T-helper 1 cell treated with Interleukin-12 subunit alpha and Interleukin-12 subunit beta and Interleukin-4 antibody, amounts not matched to agents 30 μg/mL and 1 μg/mL, for 36 hours (primary cell): ENCODE data around the gene CALML5.

Experiments
- H3K27ac Mint-ChIP-seq: one replicate; pipeline ENCODE4 v1.8.0; 2021; ENCODE audit warnings: mild to moderate bottlenecking, mixed read lengths
- H3K27me3 Mint-ChIP-seq: one replicate; pipeline ENCODE4 v1.8.0; 2021; ENCODE audit warnings: low read depth, mixed read lengths
- H3K36me3 Mint-ChIP-seq: one replicate; pipeline ENCODE4 v1.8.0; 2021; ENCODE audit warnings: low read depth, mixed read lengths
- H3K4me1 Mint-ChIP-seq: one replicate; pipeline ENCODE4 v1.8.0; 2021; ENCODE audit warnings: low read depth, mixed read lengths
- H3K4me3 Mint-ChIP-seq: one replicate; pipeline ENCODE4 v1.8.0; 2021; ENCODE audit warnings: mild to moderate bottlenecking, moderate library complexity, mixed read lengths
- H3K9me3 Mint-ChIP-seq: one replicate; pipeline ENCODE4 v1.8.0; 2021; ENCODE audit warnings: mixed read lengths

CALML5 gene, protein sequence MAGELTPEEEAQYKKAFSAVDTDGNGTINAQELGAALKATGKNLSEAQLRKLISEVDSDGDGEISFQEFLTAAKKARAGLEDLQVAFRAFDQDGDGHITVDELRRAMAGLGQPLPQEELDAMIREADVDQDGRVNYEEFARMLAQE

DNA sequence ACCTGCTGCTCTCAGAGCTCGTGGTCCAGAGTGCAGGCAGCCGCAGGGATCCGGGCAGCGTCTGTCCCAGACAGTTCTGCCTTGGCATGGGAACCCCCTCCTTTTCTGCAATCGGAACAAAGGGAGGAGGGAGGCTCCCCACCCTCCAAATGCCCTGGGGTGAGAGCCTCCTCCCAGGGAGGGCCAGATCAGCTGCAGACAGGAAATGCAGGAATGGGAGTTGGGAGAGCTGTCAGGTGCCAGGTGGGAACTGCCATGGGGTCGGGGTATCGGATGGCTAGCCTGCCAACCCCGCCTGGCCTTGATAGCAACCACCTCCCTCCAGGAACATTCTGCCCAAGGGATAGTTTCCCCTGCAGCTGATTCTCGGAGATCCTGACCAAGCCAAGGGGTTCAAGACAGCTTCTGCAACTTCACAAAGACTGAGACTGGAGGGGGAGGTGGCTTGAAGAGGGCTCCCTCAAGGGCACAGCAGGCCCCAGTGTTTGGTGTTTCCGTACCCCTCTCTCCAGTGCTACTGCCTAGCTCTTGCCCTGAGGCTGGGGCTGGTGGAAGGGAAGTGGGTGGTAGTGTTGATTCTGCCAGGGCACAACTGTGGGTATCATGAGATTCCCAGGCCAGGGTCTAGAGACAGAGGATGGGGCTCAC is at the start of gene CALML5:
CALML5 (minus strand) TSS at position 78 of the 648 bp plus-strand sequence. CDS start 132 bp downstream, outside the sequence.
- H3K9me3 Mint-ChIP-seq: no peaks in the 10 kb centered on the region
- H3K27ac Mint-ChIP-seq: no peak within 1 kb of the TSS
- H3K36me3 Mint-ChIP-seq: no peaks in the 10 kb centered on the region
- H3K4me1 Mint-ChIP-seq: no peaks in the 10 kb centered on the region
- H3K27me3 Mint-ChIP-seq: peaks cover 16% of the 10 kb centered on the region
- H3K4me3 Mint-ChIP-seq: no peak within 1 kb of the TSS

DNA sequence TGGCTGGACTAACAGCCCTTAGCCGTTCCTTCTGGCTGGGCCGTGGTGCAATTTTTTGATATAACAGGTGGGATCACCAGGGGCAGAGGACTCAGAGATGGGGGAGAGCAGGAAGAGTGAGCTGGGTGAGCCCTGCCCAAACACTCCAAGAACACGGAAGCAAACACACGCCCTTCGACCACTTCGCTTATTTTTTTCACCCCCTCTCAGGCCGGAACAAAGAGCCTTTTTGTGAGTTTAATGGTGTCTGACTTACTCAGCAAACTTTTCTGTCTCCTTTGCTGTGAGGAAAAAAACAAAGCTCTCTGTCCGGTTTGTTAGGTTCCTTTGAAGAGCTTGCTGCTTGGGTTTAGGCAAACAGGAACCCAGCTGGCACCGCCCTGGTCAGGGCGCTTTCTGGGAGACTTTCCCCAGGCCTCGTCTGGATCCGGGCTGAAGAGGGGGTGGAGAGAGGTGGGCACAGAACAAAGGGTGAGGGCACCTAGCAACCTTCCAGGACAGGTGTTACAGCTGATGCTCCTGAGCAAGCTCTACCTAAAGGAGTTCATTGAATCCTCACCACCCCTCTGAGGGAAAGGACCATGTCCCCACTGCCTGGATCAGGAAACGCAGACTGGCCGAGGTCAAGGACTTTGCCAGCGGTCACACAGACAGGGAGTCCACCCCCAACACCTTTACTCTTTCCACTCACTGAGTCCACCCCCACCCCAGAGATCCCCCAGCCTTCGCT is 48.7 kb upstream of the CALML5 start:
- Mint-ChIP-seq H3K27ac (no peak overlapping the region), H3K27me3 (peaks cover 16% of the 10 kb centered on the region), H3K4me1 (peaks cover 20% of the 10 kb centered on the region), H3K4me3 (no peak overlapping the region), H3K9me3 (peaks cover 4% of the 10 kb centered on the region), H3K36me3 (no peaks in the 10 kb centered on the region)

DNA sequence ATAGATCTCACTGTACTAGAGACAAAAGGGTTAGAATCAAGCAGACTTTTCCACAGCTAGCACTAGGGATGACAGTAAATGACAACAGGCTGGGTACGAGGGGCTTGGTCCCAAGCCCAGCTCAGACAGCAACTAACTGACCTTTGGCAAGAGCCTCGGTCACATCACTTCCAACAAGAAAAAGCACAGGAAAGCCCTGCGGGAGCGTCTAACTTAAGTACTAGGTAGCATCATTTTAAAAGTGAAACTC is 48.2 kb upstream of the CALML5 start:
- Mint-ChIP-seq H3K36me3 (no peaks in the 10 kb centered on the region), H3K27me3 (peaks cover 14% of the 10 kb centered on the region), H3K9me3 (peaks cover 4% of the 10 kb centered on the region), H3K4me3 (no peak overlapping the region), H3K4me1 (peaks cover 16% of the 10 kb centered on the region), H3K27ac (no peak overlapping the region)

DNA sequence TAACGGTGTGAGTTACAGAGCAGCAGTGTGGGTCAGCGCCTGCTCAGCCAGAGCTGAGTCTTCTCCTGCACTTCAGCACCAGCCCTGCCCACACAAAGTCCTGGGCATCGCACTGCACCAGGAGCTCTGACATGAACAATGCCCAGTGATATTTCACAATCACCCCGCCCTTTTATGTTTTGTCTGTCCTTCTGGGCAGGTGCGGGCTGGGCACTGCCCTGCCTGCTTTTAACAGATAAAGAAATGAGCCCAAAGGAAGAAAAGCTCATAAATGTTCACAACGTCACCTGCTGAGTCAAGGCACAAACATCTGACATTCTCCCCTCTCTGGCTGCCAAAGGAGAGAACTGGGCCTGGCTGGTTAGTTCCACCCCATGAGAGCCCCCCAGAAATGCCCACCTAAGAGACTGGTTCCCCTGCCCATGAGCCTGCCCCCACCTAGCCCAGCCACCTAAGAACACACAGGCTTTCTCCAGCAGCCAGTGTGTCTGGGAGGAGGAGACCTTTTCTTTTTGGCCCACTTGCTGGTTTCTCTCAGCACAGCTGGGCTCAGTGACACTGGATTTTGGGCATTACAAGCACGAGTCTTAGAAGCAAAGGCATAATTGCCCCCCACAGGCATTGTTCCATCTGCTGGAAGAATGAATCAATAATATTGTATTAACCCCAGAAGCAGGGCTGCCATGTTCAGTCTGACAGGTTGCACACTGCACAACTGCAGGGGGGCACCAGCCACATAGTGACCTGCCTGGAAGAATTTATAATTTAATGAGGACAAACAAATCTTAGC is 47.7 kb upstream of the CALML5 start:
- no peak overlapping the region for H3K4me3 Mint-ChIP-seq
- H3K27ac Mint-ChIP-seq: no peak overlapping the region
- peaks cover 14% of the 10 kb centered on the region for H3K27me3 Mint-ChIP-seq
- H3K9me3 Mint-ChIP-seq: peaks cover 8% of the 10 kb centered on the region
- H3K36me3 Mint-ChIP-seq: no peaks in the 10 kb centered on the region
- H3K4me1 Mint-ChIP-seq: peaks cover 11% of the 10 kb centered on the region

DNA sequence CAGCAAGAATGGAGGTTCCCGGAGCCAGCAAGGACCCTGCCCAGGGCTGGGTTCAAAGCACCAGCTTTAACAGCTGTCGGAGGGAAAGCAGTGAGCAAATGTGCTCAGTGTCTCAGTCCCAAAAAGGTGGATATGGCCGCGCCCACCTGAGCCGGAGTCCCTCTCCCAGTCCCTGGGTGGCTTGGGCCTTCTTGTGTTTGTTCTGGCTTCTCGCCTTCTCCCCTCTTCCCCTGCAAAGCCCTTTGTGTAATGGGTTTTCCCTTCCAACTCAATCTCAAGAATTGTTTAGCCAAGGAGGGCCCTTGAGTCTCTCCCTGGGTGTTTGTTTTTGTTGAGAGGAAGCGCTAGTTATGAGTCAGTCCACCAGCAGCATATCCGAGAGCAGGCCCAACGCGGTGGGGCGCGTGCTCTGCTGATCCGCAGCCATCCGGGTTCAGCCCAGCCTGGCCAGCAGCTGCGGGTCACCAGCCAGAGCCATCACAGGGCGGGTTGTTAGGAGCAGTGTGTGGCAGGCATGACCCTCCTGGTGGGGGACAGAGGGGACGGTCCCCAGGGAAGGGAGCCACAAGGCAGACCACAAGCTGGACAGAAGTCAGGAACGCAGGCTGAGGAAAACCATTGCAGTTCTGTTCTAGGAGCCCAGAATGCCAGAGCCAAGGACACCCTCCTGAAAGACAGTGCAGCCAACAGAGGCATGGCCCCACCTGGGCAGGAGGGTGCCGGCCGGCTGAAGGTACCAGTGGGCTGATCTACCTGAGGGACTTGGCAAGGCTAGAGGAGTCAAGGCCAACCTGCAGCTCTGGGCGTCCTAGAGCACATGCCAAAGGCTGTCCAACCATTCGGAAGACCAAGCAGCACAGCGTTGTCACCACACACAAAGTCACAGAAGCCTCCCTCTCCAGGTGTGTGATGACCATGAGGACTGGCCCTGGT is 46.7 kb upstream of the CALML5 start:
- Mint-ChIP-seq H3K4me1 (peaks cover 2% of the 10 kb centered on the region), H3K27me3 (peaks cover 14% of the 10 kb centered on the region)

DNA sequence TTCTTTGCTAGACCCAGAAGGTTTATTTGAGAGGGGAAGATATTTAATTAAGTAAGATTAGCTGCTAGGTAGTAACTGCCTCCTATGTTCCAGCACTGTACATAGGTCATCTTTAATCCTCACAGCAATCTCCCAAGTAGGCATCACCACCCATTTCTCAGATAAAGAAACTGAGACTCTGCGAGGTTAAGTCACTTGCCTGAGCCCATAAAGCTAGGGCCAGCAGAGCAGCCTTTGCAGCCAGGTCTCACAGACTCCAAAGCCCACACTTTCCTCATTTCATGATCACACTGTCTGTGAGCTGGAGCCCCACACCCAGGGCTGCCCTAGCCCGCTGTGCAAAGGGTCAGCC is 46.0 kb upstream of the CALML5 start:
- peaks cover 17% of the 10 kb centered on the region for H3K9me3 Mint-ChIP-seq
- peaks cover 14% of the 10 kb centered on the region for H3K27me3 Mint-ChIP-seq
- H3K4me3 Mint-ChIP-seq: no peak overlapping the region
- peaks cover 2% of the 10 kb centered on the region for H3K36me3 Mint-ChIP-seq
- no peaks in the 10 kb centered on the region for H3K4me1 Mint-ChIP-seq
- H3K27ac Mint-ChIP-seq: no peak overlapping the region

More for the DNA sequence above, 46.7 kb upstream of the CALML5 start:
- H3K36me3 Mint-ChIP-seq: peaks cover 2% of the 10 kb centered on the region
- no peak overlapping the region for H3K4me3 Mint-ChIP-seq
- H3K27ac Mint-ChIP-seq: no peak overlapping the region
- peaks cover 13% of the 10 kb centered on the region for H3K9me3 Mint-ChIP-seq

DNA sequence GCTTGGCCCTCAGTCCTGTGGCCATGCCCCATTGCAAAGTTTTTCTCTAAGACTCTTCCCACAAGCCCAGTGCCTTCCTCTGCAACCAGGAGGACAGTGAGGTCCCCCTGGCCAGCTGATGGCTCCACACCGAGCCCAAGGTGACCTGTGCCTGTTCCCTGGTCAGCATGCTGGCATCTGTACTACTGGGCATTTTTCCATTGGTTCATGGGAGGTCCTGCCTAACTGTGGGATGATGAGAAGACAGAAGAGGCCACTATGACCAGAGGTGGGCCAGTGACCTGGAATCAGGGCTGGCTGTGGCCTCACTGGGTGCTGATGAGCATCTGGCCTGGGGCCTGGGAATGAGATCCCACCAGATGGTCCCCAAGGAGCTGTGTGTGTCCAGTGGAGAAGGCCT is 45.6 kb upstream of the CALML5 start:
- Mint-ChIP-seq H3K4me1 (no peaks in the 10 kb centered on the region), H3K36me3 (peaks cover 2% of the 10 kb centered on the region), H3K4me3 (no peak overlapping the region), H3K27me3 (peaks cover 14% of the 10 kb centered on the region), H3K9me3 (peaks cover 18% of the 10 kb centered on the region), H3K27ac (no peak overlapping the region)

DNA sequence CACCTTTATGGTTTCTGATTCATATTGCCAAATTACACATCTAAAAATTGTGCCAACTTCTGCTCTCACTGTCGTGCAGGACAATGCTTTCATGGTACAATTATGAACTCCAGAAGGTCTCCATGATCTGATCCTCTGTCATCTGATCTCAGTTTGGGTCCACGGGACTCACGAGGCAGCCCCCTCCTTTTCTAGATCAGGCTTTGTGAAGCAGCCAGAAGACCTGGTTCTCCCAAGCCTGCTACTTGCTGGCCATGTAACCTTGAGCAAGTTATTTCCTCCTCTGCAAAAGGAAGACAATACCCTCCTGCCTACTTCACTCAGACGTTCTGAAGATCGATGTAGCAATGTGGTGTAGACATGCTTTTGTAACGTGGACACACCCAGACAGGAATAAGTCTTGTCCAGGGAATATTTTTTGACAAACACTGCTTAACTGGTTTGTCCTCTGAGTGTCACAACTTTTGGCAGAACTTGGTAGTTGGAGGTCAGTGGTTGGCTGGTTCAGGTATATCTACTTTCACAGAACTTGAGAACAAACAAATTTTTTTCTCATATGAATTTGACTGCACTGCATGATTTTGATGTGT is 44.9 kb upstream of the CALML5 start:
- Mint-ChIP-seq H3K27me3 (peaks cover 14% of the 10 kb centered on the region), H3K4me3 (no peak overlapping the region), H3K9me3 (peaks cover 18% of the 10 kb centered on the region), H3K4me1 (no peaks in the 10 kb centered on the region), H3K36me3 (peaks cover 2% of the 10 kb centered on the region), H3K27ac (no peak overlapping the region)

DNA sequence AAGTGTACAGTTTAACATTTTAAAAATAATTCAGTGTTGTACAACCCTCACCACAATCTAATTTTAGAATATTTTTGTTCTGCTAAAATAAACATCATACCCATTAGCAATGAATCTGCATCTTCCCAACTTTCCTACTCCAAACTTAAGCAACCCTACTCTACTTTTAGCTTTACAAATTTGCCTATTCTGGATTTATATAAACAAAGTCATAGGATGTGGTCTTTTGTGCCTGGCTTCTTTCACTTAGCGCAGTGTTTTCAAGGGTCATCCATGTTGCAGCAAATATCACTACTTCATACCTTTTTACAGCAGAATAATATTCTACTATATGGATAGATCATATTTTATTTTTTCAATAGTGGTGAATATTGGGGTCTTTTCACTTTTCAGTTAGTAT is 44.3 kb upstream of the CALML5 start:
- H3K9me3 Mint-ChIP-seq: peaks cover 18% of the 10 kb centered on the region
- H3K27me3 Mint-ChIP-seq: peaks cover 14% of the 10 kb centered on the region
- no peak overlapping the region for H3K4me3 Mint-ChIP-seq
- no peaks in the 10 kb centered on the region for H3K4me1 Mint-ChIP-seq
- H3K36me3 Mint-ChIP-seq: peaks cover 2% of the 10 kb centered on the region
- no peak overlapping the region for H3K27ac Mint-ChIP-seq

DNA sequence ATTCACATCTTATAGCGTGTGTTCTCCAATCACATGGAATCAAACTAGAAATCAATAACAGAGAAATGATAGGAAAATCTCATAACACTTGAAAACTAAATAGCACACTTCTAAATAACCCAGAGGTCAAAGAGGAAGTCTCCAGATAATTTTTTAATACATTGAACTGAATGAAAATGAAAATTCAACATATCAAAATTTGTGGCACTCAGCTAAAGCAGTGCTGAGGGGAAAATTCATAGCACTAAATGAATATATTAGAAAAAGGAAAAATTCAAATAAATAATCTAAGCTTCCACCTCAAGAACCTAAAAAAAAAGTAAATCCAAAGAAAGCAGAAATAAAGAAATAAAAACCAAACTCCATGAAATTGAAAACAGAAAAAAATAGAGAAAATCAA is 42.7 kb upstream of the CALML5 start:
- Mint-ChIP-seq H3K27me3 (peaks cover 14% of the 10 kb centered on the region), H3K4me3 (no peak overlapping the region), H3K36me3 (peaks cover 2% of the 10 kb centered on the region), H3K27ac (no peak overlapping the region), H3K9me3 (peaks cover 18% of the 10 kb centered on the region), H3K4me1 (no peaks in the 10 kb centered on the region)

DNA sequence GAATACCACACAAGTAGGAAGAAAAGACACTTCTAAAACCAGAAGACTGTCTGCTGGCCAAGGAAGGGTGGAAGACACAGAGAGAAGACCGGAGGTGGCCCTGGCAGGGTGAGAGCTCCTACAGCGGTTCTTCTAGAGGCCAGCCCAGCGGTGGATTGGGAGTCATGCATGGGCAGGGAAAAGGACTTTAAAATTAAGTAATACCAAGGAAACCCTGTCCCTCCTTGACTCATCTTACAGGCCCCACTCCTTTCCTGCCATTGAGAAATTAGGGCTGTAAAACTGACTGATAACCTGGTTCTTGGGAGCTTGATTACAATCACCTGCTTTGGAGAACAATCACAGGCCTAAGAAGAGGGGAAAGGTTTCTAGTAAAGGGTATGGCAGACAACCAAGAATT is 41.5 kb upstream of the CALML5 start:
- Mint-ChIP-seq H3K4me1 (no peaks in the 10 kb centered on the region), H3K4me3 (no peak overlapping the region), H3K27ac (no peak overlapping the region), H3K9me3 (peaks cover 18% of the 10 kb centered on the region), H3K27me3 (peaks cover 14% of the 10 kb centered on the region), H3K36me3 (peaks cover 2% of the 10 kb centered on the region)

DNA sequence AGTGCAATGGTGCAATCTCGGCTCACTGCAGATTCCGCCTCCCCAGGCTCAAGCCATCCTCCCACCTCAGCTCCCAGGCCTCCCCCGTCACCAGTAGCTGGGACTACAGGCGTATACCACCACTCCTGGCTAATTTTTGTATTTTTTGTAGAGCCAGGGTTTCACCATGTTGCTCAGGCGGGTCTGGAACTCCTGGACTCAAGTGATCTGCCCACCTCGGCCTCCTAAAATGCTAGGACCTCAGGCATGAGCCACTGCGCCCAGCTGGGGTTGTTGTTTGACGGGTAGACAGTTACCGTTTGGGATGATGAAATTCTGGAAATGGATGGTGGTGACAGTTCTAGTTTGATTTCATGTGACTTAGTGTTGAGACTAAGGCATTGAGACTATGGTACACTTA is 40.7 kb upstream of the CALML5 start:
- peaks cover 2% of the 10 kb centered on the region for H3K36me3 Mint-ChIP-seq
- no peaks in the 10 kb centered on the region for H3K4me1 Mint-ChIP-seq
- no peak overlapping the region for H3K4me3 Mint-ChIP-seq
- H3K27me3 Mint-ChIP-seq: peaks cover 12% of the 10 kb centered on the region
- H3K9me3 Mint-ChIP-seq: peaks cover 18% of the 10 kb centered on the region
- no peak overlapping the region for H3K27ac Mint-ChIP-seq

DNA sequence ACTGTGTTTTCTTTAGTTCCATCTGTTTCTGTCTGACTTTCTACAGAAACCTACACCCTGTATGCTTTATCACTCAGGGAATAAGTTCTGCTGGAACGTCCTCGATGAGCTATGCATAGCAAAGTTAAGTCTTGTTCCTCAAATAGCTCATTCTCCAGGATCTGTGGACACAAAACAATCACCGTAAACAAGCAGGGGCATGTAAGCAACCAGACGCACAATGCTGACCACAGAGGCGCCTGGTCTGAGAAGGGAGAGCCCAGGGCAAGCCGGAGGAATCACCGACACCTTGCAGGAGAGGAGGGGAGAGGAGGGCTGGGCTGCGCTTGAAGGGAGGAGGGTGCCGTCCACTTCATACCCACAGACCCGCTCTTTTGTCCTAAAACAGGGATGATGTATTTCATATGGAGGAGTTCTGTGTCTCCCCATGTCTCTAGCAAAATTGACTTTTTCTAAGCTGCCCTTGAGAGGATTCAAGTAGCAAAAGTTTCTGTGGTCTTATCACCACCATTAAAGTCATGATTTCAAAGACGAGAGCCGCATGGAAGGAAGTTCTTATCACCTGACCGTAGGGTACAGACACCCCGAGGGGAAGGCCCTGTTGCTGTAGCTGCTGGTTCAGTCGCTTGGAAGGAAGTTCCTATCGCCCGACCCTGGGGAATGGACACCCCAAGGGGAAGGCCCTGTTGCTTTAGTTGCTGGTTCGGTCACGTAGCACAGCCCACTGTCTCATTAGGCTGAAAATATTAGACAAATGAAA is 39.7 kb upstream of the CALML5 start:
- peaks cover 4% of the 10 kb centered on the region for H3K27me3 Mint-ChIP-seq
- H3K4me3 Mint-ChIP-seq: no peak overlapping the region
- H3K27ac Mint-ChIP-seq: no peak overlapping the region
- no peaks in the 10 kb centered on the region for H3K4me1 Mint-ChIP-seq
- H3K9me3 Mint-ChIP-seq: peaks cover 18% of the 10 kb centered on the region
- H3K36me3 Mint-ChIP-seq: peaks cover 2% of the 10 kb centered on the region
